GM21367 (cell line): ENCODE data around the gene PUM1.
"Not testable (repeated sequence)": the region's sequence is repeated elsewhere in the genome, so short reads cannot be mapped to it uniquely, and the experiment has no call there.

Experiments
- ATAC-seq: cut with Tn5 transposase; IDR thresholded peaks from one replicate; pipeline ENCODE4 v1.9.1; 2021; ENCODE audit not compliant: unreplicated experiment

PUM1 gene, protein sequence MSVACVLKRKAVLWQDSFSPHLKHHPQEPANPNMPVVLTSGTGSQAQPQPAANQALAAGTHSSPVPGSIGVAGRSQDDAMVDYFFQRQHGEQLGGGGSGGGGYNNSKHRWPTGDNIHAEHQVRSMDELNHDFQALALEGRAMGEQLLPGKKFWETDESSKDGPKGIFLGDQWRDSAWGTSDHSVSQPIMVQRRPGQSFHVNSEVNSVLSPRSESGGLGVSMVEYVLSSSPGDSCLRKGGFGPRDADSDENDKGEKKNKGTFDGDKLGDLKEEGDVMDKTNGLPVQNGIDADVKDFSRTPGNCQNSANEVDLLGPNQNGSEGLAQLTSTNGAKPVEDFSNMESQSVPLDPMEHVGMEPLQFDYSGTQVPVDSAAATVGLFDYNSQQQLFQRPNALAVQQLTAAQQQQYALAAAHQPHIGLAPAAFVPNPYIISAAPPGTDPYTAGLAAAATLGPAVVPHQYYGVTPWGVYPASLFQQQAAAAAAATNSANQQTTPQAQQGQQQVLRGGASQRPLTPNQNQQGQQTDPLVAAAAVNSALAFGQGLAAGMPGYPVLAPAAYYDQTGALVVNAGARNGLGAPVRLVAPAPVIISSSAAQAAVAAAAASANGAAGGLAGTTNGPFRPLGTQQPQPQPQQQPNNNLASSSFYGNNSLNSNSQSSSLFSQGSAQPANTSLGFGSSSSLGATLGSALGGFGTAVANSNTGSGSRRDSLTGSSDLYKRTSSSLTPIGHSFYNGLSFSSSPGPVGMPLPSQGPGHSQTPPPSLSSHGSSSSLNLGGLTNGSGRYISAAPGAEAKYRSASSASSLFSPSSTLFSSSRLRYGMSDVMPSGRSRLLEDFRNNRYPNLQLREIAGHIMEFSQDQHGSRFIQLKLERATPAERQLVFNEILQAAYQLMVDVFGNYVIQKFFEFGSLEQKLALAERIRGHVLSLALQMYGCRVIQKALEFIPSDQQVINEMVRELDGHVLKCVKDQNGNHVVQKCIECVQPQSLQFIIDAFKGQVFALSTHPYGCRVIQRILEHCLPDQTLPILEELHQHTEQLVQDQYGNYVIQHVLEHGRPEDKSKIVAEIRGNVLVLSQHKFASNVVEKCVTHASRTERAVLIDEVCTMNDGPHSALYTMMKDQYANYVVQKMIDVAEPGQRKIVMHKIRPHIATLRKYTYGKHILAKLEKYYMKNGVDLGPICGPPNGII

DNA sequence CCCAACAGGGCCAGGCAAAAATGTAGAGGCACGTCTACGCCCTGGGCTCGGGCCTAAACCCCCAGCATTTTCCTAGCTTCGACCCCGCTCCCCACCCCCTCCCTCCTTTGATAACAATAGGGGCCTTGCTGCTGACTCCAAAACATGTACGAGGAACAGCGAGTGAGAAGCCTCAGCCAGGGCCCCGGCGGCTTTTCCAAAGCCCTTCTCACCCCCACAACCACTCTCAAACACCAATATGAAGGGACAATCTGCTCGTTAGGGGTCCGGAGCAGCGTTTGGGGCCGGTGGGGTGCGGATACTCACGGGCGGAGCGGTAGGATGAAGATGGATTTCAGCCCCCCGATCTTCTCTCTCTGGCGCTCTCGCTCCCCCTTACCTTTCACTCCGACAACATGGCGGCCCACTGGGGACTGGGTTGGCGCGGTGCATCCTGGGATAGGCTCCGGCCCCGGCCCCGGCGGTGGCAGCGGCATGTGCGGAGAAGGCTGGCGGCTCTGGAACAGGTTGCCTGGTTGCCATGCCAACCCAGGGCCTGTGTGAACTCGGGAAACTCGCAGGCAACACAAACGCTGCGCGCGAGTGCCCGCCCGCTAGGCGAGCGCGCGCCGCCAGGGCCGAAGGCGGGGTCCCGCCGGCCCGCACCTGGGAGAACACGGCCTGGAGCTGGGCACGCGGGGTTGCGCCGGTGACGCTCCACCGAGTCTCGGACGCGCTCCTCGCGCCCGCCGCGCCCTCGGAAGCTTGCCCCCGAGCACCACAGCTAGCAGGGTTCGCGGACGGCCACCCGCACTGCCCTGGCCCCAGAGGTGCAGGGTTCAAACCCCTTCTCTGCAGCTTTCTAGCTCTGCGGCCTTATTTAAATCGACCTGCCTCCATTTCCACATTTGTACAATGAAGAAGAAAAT, at the start of gene PUM1:
PUM1 (minus strand) TSS at position 408 of the 908 bp plus-strand sequence. CDS start 6,151 bp downstream, outside the sequence.
- ATAC-seq, result peak; percentile 91

DNA sequence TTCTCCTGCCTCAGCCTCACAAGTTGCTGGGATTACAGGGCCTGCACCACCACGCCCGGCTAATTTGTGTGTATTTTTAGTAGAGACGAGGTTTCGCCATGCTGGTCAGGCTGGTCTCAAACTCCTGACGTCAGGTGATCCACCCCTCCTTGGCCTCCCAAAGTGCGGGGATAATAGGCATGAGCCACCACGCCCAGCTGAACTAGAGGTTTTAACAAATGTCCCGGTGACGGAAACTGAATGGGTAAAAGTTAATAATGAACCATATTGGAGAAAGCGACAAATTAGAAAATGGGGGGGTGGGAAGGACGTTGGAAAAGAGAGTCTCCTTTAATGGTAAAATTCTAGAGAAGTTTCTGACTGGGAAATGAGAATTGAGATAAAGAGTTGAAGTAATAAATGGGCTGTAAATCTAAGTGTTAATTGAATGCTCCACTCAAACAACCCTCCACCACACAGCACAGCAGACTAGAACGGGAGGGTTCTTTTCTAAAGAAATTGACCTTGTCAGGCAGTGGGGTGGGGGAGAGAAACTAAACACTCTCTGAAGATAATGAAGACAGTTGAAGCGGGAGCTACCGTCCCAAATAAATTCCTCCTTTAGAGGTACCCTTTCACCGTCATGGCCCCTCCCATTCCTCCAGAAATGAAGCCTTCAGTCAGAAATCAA, 46.9 kb upstream of the PUM1 start:
- ATAC-seq, result no peak

DNA sequence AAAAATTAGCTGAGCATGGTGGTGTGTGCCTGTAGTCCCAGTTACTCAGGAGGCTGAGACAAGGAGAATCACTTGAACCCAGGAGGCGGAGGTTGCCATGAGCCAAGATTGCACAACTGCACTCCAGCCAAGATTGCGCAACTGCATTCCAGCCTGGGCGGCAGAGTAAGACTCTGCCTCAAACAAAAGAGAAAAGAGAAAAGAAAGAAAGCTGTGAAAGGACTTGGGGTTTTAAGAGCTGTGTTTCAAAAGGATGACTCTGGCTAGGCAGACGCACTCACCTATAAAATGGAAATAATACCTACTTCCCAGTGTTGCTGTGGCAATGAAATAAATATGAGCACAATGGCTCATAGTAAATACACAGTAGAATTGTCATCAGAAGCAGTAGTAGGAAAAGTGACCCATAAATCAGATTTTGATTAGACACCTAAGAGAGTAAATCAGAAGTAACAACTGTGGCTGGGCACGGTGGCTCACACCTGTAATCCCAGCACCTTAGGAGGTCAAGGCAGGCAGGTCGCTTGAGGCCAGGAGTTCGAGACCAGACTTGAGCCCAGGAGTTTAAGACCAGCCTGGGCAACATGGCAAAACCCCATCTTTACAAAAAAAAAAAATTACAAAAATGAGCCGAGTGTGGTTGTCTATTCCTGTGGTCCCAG, 45.9 kb upstream of the PUM1 start:
- no peak for ATAC-seq

DNA sequence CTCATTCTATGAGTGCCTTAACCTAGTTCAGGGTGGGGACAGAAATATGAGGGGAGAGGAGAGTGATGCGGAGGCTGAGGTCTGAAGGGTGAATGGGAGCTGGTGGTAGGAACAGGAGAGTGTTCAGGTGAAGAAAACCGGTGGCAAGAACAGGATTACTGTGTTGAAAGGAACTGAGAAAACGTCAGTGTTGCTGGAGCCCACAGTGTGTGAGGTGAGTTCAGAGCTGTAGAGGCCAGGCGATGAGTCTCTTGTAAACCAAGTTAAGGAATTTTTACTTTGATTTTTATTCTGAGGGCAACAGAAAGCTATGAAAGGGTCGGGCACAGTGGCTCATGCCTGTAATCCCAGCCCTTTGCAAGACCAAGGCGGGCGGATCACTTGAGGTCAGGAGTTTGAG, 45.3 kb upstream of the PUM1 start:
- ATAC-seq, result no peak

DNA sequence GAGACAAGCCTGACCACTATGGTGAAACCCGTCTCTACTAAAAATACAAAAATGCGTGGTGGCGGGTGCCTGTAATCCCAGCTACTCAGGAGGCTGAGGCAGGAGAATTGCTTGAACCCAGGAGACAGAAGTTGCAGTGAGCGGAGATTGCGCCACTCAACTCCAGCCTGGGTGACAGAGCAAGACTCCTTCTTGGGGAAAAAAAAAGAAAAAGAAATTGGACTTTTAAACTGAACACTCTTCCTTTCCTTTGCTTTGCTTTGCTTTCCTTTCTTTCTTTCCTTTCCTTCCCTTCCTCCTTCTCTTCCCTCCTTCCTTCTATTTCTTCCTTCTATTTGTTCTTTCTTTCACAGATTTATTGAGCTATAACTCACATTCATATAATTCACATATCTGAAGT, 43.3 kb upstream of the PUM1 start:
- no peak for ATAC-seq

DNA sequence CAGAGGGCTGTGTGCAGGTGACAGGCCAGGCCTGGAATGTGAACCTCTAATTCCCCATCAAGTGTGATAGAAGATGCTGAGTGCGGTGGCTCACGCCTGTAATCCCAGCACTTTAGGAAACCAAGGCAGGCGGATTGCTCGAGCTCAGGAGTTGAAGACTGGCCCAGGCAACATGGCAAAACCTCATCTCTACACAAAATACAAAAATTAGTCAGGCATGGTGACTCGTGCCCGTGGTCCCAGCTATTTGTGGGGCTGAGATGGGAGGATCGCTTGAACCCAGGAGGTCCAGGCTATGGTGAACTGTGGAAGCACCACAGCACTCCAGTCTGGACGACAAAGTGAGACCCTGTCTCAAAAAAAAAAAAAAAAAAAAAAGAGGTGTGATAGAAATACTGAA, 40.1 kb upstream of the PUM1 start:
- ATAC-seq, result no peak

DNA sequence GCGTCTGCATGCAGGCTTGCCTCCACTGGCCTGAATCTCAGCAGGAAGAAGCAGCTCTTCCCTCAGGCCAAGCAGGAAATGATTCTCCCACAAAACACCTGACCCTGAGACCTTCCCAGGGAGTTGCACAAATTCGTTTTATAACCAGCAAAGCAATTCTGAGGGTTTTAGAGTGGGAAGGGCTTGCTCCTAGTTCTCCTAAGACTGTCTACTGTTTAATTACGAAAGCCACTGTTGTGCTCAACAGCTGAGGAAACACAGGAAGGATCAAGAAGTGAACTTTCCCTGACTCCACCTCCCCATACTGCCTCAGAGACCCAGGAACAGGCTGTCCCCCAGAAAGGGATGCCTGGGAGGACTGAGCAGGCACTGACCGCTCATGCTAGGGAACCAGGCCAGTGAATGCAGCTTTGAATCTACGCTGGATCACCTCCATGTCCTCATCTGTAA, 37.0 kb upstream of the PUM1 start:
- ATAC-seq, result no peak

DNA sequence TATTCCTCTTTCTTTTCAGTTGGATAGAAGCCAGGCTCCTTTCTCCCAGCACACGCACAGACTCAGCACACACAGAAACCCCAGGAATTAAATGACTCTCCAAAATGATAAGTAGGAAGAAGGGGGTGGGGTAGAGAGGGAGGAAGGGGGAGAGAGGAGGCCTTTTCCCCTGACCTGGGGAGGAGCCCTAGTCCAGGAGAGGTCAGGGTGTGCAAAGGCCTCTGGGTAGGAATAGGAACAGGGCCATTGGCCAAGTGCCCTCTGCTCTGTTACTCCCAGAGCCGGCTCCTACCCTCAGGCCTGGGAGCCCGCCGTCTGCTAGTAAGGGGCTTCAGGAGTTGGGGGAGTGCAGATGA, 35.6 kb upstream of the PUM1 start:
- no peak for ATAC-seq

DNA sequence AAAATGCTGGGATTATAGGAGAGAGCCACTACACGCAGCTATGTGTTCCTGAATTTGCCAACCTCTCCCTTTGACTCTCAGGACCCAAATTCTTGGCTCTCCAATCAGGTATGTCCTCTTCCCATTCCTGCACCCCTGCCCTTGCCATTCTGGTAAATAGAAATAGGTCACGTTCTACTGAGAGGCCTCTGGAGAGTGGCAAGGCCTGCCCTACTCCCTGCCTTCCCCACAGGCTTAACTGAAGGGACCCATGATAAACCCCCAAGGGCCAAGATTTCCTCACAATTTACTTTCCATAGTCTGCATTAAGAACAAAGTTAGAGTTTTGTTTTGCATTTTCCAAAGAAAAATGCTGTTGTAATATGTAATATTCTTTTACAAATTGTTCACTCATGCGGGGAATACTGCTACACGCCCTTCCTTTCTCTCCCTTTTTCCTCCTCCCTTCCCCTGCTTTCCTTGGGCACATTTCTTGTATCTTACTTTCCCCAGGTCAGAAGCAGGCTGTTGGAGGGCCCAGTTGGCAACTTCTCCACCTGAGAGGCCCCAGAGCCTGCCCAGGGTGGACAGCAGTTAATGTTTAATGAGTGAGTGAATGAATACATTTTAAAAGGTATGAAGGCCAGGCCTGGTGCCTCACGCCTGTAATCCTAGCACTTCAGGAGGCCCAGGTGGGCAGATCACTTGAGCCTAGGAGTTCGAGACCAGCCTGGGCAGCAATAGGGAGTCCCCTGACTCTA, 33.9 kb upstream of the PUM1 start:
- no peak for ATAC-seq

DNA sequence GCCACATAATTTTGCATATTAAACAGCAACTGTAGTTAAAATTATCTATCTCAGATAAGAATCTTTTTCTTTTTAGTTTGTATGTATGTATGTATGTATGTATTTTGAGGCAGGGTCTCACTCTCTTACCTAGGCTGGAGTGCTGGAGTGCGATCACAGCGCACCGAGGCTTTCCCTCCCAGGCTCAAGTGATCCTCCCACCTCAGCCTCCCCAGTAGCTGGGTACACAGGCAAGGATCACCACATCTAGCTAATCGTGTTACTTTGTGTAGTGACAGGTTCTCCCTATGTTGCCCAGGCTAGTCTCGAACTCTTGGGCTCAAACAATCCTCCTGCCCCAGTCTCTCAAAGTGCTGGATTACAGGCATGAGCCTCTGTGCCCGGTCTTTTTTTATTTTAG, 30.5 kb upstream of the PUM1 start:
- no peak for ATAC-seq

DNA sequence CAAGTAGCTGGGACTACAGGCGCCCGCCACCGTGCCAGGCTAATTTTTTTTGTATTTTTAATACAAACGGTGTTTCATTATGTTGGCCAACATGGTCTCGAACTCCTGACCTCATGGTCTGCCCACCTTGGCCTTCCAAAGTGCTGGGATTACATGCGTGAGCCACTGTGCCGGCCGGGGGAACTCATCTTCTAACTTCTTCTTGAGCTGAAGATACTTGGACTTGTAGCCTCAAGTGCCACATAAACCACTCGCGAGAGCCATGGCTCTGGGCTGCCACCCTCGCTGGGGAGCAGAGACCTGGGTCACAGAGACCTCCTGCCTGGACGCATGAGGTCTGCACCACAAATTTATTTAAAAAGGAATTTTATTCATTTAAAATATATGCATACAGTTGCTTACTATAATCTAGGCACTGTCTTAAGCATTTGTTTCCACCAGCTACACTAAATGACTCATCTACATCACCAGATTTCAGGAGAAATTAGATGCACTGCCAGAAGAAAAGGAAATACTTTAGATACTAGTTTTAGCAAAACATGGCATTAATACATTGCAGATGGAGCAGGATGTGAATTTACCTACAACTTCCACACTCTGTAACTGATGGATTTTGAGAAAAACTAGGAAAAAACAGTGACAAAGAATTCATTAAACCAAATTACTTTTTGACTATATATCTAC, 29.9 kb upstream of the PUM1 start:
- ATAC-seq, result no peak

DNA sequence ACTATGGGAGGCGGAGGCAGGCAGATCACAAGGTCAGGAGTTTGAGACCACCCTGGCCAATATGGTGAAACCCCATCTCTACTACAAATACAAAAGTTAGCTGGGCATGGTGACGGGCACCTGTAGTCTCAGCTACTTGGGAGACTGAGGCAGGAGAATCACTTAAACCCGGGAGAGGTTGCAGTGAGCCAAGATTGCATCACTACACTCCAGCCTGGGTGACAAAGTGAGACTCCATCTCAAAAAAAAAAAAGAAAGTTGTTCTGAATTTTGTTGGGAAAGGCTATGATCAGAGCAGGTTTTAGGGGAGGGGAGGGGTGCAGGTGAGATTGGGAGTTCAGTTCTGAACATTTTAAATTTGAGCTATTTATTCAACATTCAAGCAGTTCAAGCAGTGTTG, 22.6 kb upstream of the PUM1 start:
- not testable (repeated sequence) for ATAC-seq

DNA sequence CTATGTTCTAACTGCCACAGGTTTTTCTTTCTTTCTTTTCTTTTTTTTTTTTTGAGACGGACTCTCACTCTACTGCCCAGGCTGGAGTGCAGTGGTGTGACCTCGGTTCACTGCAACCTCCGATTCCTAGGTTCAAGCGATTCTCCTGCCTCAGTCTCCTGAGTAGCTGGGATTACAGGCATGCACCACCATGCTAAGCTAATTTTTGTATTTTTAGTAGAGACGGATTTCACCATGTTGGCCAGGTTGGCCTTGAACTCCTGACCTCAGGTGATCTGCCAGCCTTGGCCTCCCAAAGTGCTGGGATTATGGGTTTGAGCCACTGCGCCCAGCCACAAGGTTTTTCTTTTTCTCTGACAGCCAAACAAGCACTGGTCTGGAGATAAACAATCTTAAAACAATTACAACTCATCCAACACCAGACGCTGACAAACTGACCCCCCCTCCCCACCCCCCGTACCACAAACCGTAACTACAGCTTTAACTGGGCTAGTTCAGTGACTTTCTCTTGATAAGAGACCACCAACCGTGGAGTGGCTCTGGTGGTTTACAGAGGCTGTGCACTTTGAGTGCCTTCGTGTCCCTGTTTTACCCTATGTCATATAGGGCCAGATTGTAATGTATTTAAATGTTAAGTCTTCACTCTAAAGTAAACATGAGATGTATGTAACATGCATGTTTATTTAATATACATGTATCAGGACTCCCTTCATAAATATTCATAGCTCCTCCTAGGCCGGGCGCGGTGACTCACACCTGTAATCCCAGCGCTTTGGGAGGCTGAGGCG, 19.5 kb upstream of the PUM1 start:
- ATAC-seq, result no peak

DNA sequence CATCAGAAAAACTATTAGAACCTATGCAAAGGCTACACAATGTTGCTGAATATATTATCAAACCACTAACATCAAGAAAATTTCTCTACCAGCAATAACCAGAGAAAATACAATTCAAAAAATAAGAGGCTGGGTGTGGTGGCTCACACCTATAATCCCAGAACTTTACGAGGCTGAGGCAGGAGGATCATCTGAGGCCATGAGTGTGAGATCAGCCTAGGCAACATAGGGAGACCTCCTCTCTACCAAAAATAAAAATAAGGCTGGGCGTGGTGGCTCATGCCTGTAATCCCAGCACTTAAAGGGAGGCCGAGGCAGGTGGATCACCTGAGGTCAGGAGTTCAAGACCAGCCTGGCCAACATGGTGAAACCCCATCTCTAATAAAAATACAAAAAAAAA, 16.9 kb upstream of the PUM1 start:
- ATAC-seq, result no peak

DNA sequence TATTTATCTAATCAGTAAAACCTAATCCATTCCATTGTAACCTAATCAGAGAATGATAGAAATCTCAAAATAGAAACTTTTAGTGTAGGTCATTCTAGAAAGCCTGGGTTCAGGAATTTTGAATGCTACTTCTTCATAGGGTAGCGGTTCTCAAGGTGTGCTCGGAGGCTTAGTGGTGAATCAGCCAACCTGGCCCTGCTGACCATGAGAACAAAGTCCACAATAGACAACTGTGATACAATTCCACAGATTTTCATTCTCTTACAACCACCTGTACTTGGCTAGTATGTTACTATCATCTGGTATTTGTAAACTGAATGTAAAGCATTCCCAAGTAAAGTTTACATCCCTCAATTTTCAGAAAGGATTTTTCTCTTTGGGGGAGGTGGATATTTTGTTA, 7.5 kb upstream of the PUM1 start:
- no peak for ATAC-seq

DNA sequence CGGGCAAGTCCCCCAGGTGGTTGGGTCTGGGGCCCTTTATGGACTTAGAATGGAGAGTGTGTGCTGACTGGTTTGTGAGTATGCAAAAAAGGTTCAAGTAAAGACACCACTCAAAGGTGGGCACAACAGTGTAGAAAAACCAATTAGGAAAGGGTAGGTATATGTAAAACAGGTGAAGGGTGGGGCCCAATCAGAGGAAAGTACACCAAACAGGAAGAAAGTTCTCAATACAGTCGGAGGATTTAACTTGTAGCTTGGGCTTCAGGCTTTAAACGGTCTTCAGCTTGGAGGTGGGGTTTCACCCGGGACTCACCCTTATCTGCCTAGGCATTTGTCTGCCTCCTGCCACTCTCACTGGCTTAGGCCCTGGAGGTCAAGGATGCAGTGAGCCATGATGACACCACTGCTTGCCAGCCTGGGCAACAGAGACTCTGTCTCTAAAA, 6.8 kb upstream of the PUM1 start:
- ATAC-seq, result no peak

DNA sequence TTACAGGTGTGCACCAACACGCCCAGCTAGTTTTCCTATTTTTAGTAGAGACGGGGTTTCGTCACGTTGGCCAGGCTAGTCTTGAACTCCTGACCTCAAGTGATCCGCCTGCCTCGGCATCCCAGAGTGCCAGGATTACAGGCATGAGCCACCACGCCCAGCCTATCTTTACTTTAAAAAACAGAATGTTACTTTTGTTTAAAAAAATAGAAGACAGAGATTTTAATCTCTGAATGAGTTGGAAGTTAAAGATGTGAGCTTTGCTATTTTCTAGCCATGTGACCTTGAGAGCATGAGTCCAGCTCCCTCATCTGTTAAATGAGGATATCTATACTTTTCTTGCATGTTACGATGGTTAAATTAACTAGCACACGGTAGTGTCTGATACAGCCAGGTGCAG, 3.9 kb upstream of the PUM1 start:
- ATAC-seq, result no peak
